D341Med (cell line): ENCODE results near the gene CDK6.
A peak's percentile ranks its signal among the peaks of the same experiment; 100 is the strongest.

Source experiments
- DNase-seq: peaks from one replicate; pipeline ENCODE4 v3.0.0; 2012; ENCODE audit warnings: low spot score

The CDK6 gene

GRCh38 chr7:92680442-92680841 is 155.9 kb downstream of the CDK6 start:
- DNase-seq, result no peak

GRCh38 chr7:92678291-92678920 is 158.0 kb downstream of the CDK6 start:
- no peak for DNase-seq

GRCh38 chr7:92674379-92674778 is 162.0 kb downstream of the CDK6 start:
- DNase-seq, result no peak

GRCh38 chr7:92671505-92672169 is 164.7 kb downstream of the CDK6 start:
- no peak for DNase-seq

GRCh38 chr7:92670204-92670851 is 166.0 kb downstream of the CDK6 start:
- DNase-seq, result no peak

GRCh38 chr7:92669616-92670165 is 166.7 kb downstream of the CDK6 start:
- no peak for DNase-seq

GRCh38 chr7:92668564-92668963 is 167.8 kb downstream of the CDK6 start:
- no peak for DNase-seq

GRCh38 chr7:92667816-92668535 is 168.4 kb downstream of the CDK6 start:
- no peak for DNase-seq

- DNase-seq, result no peak
These were observed 170.4 kb downstream of the CDK6 start for GRCh38 chr7:92665926-92666325.

- DNase-seq, result no peak
These were observed 174.7 kb downstream of the CDK6 start for GRCh38 chr7:92661651-92662050.

GRCh38 chr7:92658671-92659070 is 177.7 kb downstream of the CDK6 start:
- DNase-seq, result no peak

- no peak for DNase-seq
These were observed 179.0 kb downstream of the CDK6 start for GRCh38 chr7:92657391-92657790.

GRCh38 chr7:92656121-92656520 is 180.3 kb downstream of the CDK6 start:
- no peak for DNase-seq

- no peak for DNase-seq
These were observed 181.0 kb downstream of the CDK6 start for GRCh38 chr7:92655346-92655884.

- DNase-seq, result no peak
These were observed 183.2 kb downstream of the CDK6 start for GRCh38 chr7:92653136-92653535.

- DNase-seq, result no peak
These were observed 183.8 kb downstream of the CDK6 start for GRCh38 chr7:92652536-92652935.

- DNase-seq, result no peak
These were observed 186.0 kb downstream of the CDK6 start for GRCh38 chr7:92650391-92650790.

- no peak for DNase-seq
These were observed 188.3 kb downstream of the CDK6 start for GRCh38 chr7:92648067-92648466.

GRCh38 chr7:92647652-92648051 is 188.7 kb downstream of the CDK6 start:
- no peak for DNase-seq

- DNase-seq, result no peak
These were observed 189.3 kb downstream of the CDK6 start for GRCh38 chr7:92647011-92647625.

- DNase-seq, result peak; percentile 55
These were observed 191.0 kb downstream of the CDK6 start for GRCh38 chr7:92645114-92646061.
